ENCODE measurements around the gene GRB14. TPM values are rescaled to one million over a fixed set of nuclear protein-coding genes. Genes with fewer than 3 reads are reported as not detected.
A peak's percentile ranks its signal among the peaks of the same experiment; 100 is the strongest.

The GRB14 gene
- total RNA-seq, 4 donors from 2014 or later = 2.1 to 14.9 (median 3.4) TPM

DNA sequence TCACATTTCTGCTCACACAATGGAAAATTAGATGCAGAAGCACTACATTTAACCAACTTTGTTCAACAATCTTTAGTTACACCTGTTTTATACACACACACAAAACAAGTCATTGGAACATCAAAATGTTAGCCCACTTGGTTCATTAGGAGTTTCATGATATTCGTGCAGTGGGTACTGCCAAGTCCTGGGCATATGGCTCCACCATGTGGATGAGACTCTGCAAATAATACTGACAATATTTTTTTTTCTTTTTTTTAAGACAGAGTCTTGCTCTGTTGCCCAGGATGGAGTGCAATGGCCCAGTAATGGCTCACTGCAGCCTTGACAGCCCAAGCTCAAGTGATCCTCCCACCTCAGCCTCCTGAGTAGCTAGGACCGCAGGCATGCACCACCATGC lies 34.5 kb upstream of the GRB14 start:
- no peaks in the 10 kb centered on the region for H3K27me3 ChIP-seq
- H3K36me3 ChIP-seq = no peaks in the 10 kb centered on the region
- intact Hi-C loops (cut with DNase I; ENCODE audit: low total_unique reads) (no loop called here), in situ Hi-C loops (cut with MboI; ENCODE audit: low sequenced_read_pairs in 4 of 4) (no loop called here)
- H3K4me3 ChIP-seq = no peak overlapping the region
- no peak overlapping the region for H3K27ac ChIP-seq
- ATAC-seq (no peak), DNase-seq (no peak)
- no peaks in the 10 kb centered on the region for H3K4me1 ChIP-seq
- no peaks in the 10 kb centered on the region for H3K9me3 ChIP-seq
- TF ChIP-seq POLR2A (IDR thresholded peaks at IDR 0.05) = no peak
- TF ChIP-seq, protein P1, sequence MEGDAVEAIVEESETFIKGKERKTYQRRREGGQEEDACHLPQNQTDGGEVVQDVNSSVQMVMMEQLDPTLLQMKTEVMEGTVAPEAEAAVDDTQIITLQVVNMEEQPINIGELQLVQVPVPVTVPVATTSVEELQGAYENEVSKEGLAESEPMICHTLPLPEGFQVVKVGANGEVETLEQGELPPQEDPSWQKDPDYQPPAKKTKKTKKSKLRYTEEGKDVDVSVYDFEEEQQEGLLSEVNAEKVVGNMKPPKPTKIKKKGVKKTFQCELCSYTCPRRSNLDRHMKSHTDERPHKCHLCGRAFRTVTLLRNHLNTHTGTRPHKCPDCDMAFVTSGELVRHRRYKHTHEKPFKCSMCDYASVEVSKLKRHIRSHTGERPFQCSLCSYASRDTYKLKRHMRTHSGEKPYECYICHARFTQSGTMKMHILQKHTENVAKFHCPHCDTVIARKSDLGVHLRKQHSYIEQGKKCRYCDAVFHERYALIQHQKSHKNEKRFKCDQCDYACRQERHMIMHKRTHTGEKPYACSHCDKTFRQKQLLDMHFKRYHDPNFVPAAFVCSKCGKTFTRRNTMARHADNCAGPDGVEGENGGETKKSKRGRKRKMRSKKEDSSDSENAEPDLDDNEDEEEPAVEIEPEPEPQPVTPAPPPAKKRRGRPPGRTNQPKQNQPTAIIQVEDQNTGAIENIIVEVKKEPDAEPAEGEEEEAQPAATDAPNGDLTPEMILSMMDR (IDR thresholded peaks at IDR 0.05 in 4 of 5, conservative IDR thresholded peaks at IDR 0.05 in 1 of 5) = peak in 1 of 5 experiments; percentile 17

- TF ChIP-seq POLR2A (IDR thresholded peaks at IDR 0.05) = no peak
- TF ChIP-seq, protein P1 (IDR thresholded peaks at IDR 0.05 in 4 of 5, conservative IDR thresholded peaks at IDR 0.05 in 1 of 5) = no peak
- Histone ChIP-seq H3K36me3 (no peaks in the 10 kb centered on the region), H3K27ac (no peak overlapping the region), H3K27me3 (no peaks in the 10 kb centered on the region), H3K9me3 (no peaks in the 10 kb centered on the region), H3K4me3 (no peak overlapping the region), H3K4me1 (no peaks in the 10 kb centered on the region)
- in situ Hi-C loops (cut with MboI; ENCODE audit: low sequenced_read_pairs in 4 of 4) = no loop called here
- intact Hi-C loops (cut with DNase I; ENCODE audit: low total_unique reads) = no loop called here
- DNase-seq (no peak), ATAC-seq (no peak)
Observed at GRCh38 chr2:164655336-164655735, 34.1 kb upstream of the GRB14 start.

- no peak for DNase-seq
- H3K36me3 ChIP-seq = no peaks in the 10 kb centered on the region
- TF ChIP-seq POLR2A (IDR thresholded peaks at IDR 0.05) = no peak
- TF ChIP-seq, protein P1 (IDR thresholded peaks at IDR 0.05 in 4 of 5, conservative IDR thresholded peaks at IDR 0.05 in 1 of 5) = no peak
- in situ Hi-C loops (cut with MboI; ENCODE audit: low sequenced_read_pairs in 4 of 4) (no loop called here), intact Hi-C loops (cut with DNase I; ENCODE audit: low total_unique reads) (no loop called here)
- no peaks in the 10 kb centered on the region for H3K4me1 ChIP-seq
- H3K4me3 ChIP-seq = no peak overlapping the region
- H3K27ac ChIP-seq = no peak overlapping the region
- no peak for ATAC-seq
- no peaks in the 10 kb centered on the region for H3K27me3 ChIP-seq
- H3K9me3 ChIP-seq = peaks cover 0 to 6% (median 0%) of the 10 kb centered on the region in 3 donors
Observed at GRCh38 chr2:164651361-164651760, 30.1 kb upstream of the GRB14 start.

DNA sequence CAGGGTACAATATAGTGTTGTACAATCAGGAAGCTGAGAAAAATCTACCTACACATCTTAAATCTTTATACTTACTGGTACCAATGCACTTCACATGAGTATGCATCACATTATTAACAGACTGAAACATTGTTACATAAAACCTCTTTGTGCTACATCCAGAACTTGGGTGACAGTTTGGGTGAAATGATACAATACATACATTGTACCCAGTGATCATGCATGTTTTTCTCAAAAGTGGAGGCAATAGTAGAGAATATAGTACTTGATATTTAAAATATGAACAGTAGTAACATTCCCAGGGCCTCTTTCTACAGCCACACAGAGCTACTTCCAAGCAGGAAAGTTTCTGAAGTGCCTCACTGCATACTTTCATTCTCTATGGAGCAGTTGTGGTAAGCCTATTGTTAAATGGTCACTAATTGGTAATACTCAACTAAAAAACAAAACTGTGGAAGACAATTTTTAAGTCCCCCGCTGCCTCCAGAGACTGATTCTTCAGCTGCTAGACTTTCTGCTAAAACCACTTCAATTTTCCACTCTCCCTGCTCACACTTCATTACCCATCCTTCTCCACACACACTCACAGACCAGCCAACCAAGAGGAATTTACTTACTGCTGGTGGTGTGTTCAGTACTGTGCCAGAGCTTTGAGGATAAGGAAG lies 22.9 kb upstream of the GRB14 start:
- Histone ChIP-seq H3K27me3 (no peaks in the 10 kb centered on the region), H3K27ac (no peak overlapping the region), H3K9me3 (no peaks in the 10 kb centered on the region), H3K36me3 (no peaks in the 10 kb centered on the region), H3K4me3 (no peak overlapping the region), H3K4me1 (no peaks in the 10 kb centered on the region)
- in situ Hi-C loops (cut with MboI; ENCODE audit: low sequenced_read_pairs in 4 of 4) = no loop called here
- DNase-seq (no peak), ATAC-seq (no peak)
- intact Hi-C loops (cut with DNase I; ENCODE audit: low total_unique reads) = no loop called here
- no peak for TF ChIP-seq POLR2A (IDR thresholded peaks at IDR 0.05)
- TF ChIP-seq, protein P1 (IDR thresholded peaks at IDR 0.05 in 4 of 5, conservative IDR thresholded peaks at IDR 0.05 in 1 of 5) = no peak
